CD4-positive, alpha-beta T cell (primary cell): ENCODE data around the gene HS3ST5. TPM values are rescaled to one million over a fixed set of nuclear protein-coding genes. Genes with fewer than 3 reads are reported as not detected.

Experiments used
- ATAC-seq: fragments of 200-7000 bp; cut with Tn5 transposase; one replicate; pipeline ENCODE4 v1.10.0; 2022; ENCODE audit warnings: mild to moderate bottlenecking; ENCODE audit not compliant: poor library complexity
- CTCF ChIA-PET: fragments of 350-600 bp; sonication (Branson Sonifier 250); formaldehyde crosslinking; loops from one replicate; lab custom pipeline; 2021; ENCODE audit warnings: antibody characterized with exemption, inconsistent platforms; lab: Charles Lee
- POLR2A ChIA-PET: fragments of 350-600 bp; sonication (Branson Sonifier 250); formaldehyde crosslinking; loops from one replicate; lab custom pipeline; 2021; ENCODE audit warnings: antibody characterized with exemption, inconsistent platforms; lab: Charles Lee
- DNase-seq, 14 experiments: peaks; one replicate each; pipeline ENCODE4 v3.0.0-alpha.2; 2013 to 2020; ENCODE audit warnings: mixed read lengths in 2 of 14
- H3K27ac ChIP-seq, 2 donors: one replicate each; pipeline versions ENCODE4 v1.5.1 to v1.7.0; 2013; ENCODE audit warnings: low read length in 2 of 2, low read depth in 1 of 2, mild to moderate bottlenecking in 1 of 2
- H3K27me3 ChIP-seq, 2 experiments: 1 replicate in 1 of 2; 2 replicates in 1 of 2; pipeline versions ENCODE4 v1.6.1 to v1.7.0; 2013; ENCODE audit warnings: low read length in 2 of 2, control low read depth in 1 of 2, mild to moderate bottlenecking in 1 of 2, moderate library complexity in 1 of 2; ENCODE audit not compliant: insufficient read depth in 2 of 2, control insufficient read depth in 1 of 2
- H3K36me3 ChIP-seq: one replicate; pipeline ENCODE4 v1.6.1; 2013; ENCODE audit warnings: low read length, control low read depth; ENCODE audit not compliant: insufficient read depth
- H3K4me1 ChIP-seq: one replicate; pipeline ENCODE4 v1.6.1; 2013; ENCODE audit warnings: low read length, control low read depth; ENCODE audit not compliant: insufficient read depth
- H3K4me3 ChIP-seq: one replicate; pipeline ENCODE4 v1.5.1; 2013; ENCODE audit warnings: mild to moderate bottlenecking, low read length, moderate library complexity
- H3K9me3 ChIP-seq, 2 experiments: 1 replicate in 1 of 2; 2 replicates in 1 of 2; pipeline versions ENCODE4 v1.6.1 to v1.7.0; 2013; ENCODE audit warnings: low read length in 2 of 2, mild to moderate bottlenecking in 2 of 2, control low read depth in 1 of 2, moderate library complexity in 1 of 2; ENCODE audit not compliant: control insufficient read depth in 1 of 2, insufficient read depth in 1 of 2
- H3K27ac Mint-ChIP-seq: one replicate; pipeline ENCODE4 v1.8.0; 2020; ENCODE audit warnings: mixed read lengths
- H3K27me3 Mint-ChIP-seq: one replicate; pipeline ENCODE4 v1.8.0; 2021; ENCODE audit warnings: mixed read lengths
- H3K36me3 Mint-ChIP-seq: one replicate; pipeline ENCODE4 v1.8.0; 2021; ENCODE audit warnings: low read depth, mixed read lengths
- H3K4me1 Mint-ChIP-seq: one replicate; pipeline ENCODE4 v1.8.0; 2021; ENCODE audit warnings: low read depth, mixed read lengths
- H3K4me3 Mint-ChIP-seq: one replicate; pipeline ENCODE4 v1.8.0; 2020; ENCODE audit warnings: mild to moderate bottlenecking, mixed read lengths
- H3K9me3 Mint-ChIP-seq: one replicate; pipeline ENCODE4 v1.8.0; 2020; ENCODE audit warnings: mixed read lengths
- intact Hi-C, 2 experiments: fragments of 100-400 bp; cut with DNase I in 1 of 2; cut with micrococcal nuclease in 1 of 2; formaldehyde crosslinking; loops; one replicate each; pipeline versions ENCODE4 v1.15.1 to v1.9.0; 2023 to 2025; cut with DNase I, micrococcal nuclease
- total RNA-seq, 174 experiments: library from RNA in 2 of 174; stranded (reverse) in 2 of 174; gene quantifications; one replicate each; pipeline ENCODE4 v1.2.3 and lab custom pipeline; 2021 to 2026
- TF ChIP-seq, protein P1 (sequence below): fragments of 200-600 bp; IDR thresholded peaks from one replicate; pipeline ENCODE4 v1.8.0; 2022; ENCODE audit warnings: antibody characterized with exemption, mild to moderate bottlenecking

The HS3ST5 gene
- total RNA-seq, 2 experiments from 2014 or later, result not detected

DNA sequence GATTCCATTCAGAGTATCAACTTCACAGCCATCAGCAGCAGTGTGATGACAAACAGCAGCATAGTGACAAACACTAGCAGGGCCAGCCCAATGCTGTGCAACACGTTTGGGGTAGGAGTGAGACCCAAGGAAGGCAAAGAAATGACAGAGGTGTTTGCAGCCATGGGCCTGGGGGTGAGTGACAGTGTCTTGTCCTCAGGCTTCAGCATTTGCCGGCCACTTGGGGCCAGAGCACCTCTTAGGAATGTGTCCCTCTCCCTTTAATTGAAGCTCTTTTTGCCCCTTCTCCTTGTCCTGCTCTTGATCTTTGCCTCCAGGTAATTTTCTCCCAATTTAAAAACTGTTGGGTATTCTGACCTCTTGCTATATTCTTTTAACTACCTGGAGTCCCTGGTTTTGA, 84.4 kb downstream of the HS3ST5 start:
- Mint-ChIP-seq H3K9me3 (peaks cover 2% of the 10 kb centered on the region), H3K27ac (no peak overlapping the region), H3K4me1 (no peaks in the 10 kb centered on the region), H3K27me3 (no peaks in the 10 kb centered on the region), H3K36me3 (no peaks in the 10 kb centered on the region), H3K4me3 (no peak overlapping the region)
- intact Hi-C loops, result no loop called here
- Histone ChIP-seq H3K27ac (no peak overlapping the region), H3K4me3 (no peak overlapping the region), H3K27me3 (no peaks in the 10 kb centered on the region), H3K9me3 (peaks cover 0 to 4% of the 10 kb centered on the region in 2 experiments), H3K4me1 (no peaks in the 10 kb centered on the region), H3K36me3 (no peaks in the 10 kb centered on the region)
- TF ChIP-seq, protein P1, sequence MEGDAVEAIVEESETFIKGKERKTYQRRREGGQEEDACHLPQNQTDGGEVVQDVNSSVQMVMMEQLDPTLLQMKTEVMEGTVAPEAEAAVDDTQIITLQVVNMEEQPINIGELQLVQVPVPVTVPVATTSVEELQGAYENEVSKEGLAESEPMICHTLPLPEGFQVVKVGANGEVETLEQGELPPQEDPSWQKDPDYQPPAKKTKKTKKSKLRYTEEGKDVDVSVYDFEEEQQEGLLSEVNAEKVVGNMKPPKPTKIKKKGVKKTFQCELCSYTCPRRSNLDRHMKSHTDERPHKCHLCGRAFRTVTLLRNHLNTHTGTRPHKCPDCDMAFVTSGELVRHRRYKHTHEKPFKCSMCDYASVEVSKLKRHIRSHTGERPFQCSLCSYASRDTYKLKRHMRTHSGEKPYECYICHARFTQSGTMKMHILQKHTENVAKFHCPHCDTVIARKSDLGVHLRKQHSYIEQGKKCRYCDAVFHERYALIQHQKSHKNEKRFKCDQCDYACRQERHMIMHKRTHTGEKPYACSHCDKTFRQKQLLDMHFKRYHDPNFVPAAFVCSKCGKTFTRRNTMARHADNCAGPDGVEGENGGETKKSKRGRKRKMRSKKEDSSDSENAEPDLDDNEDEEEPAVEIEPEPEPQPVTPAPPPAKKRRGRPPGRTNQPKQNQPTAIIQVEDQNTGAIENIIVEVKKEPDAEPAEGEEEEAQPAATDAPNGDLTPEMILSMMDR, result no peak
- DNase-seq (no peak), ATAC-seq (no peak)
- ChIA-PET POLR2A (no interaction called here), CTCF (no interaction called here)

- TF ChIP-seq, protein P1, result no peak
- H3K9me3 ChIP-seq, result peaks cover 0 to 4% of the 10 kb centered on the region in 2 experiments
- H3K27ac ChIP-seq, result no peak overlapping the region
- Mint-ChIP-seq H3K9me3 (peaks cover 2% of the 10 kb centered on the region), H3K4me3 (no peak overlapping the region), H3K36me3 (no peaks in the 10 kb centered on the region), H3K4me1 (no peaks in the 10 kb centered on the region), H3K27me3 (no peaks in the 10 kb centered on the region), H3K27ac (no peak overlapping the region)
- CTCF ChIA-PET, result no interaction called here
- POLR2A ChIA-PET, result no interaction called here
- DNase-seq, result no peak
- H3K36me3 ChIP-seq, result no peaks in the 10 kb centered on the region
- H3K4me3 ChIP-seq, result no peak overlapping the region
- H3K4me1 ChIP-seq, result no peaks in the 10 kb centered on the region
- H3K27me3 ChIP-seq, result no peaks in the 10 kb centered on the region
- ATAC-seq, result no peak
- intact Hi-C loops, result no loop called here
Measured at GRCh38 chr6:114253431-114253830, 89.4 kb downstream of the HS3ST5 start.

DNA sequence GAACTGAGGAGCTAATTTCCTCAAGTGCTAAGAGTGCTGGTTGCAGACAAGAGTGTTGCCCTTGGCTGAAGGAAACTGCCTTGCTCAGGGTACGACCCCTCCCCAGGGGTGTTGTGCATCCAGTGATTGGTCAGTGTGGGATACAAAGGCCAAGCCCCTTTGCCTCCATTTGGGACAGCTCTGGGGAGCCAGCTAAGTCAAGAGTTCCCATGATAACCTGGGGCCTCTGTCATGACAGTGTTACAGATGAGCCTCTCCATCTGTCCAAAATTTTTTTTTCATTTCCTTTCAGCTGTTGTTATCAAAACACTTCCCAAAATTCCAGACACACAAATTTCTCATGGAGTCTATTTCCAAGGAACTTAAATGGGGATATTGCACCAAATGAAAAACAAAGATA, 93.3 kb downstream of the HS3ST5 start:
- Histone ChIP-seq H3K9me3 (no peaks in the 10 kb centered on the region), H3K4me1 (no peaks in the 10 kb centered on the region), H3K27me3 (no peaks in the 10 kb centered on the region), H3K27ac (no peak overlapping the region), H3K36me3 (no peaks in the 10 kb centered on the region), H3K4me3 (no peak overlapping the region)
- peaks cover 5% of the 10 kb centered on the region for H3K9me3 Mint-ChIP-seq
- ATAC-seq (no peak), DNase-seq (no peak)
- TF ChIP-seq, protein P1, result no peak
- H3K27me3 Mint-ChIP-seq, result no peaks in the 10 kb centered on the region
- H3K4me1 Mint-ChIP-seq, result no peaks in the 10 kb centered on the region
- no peaks in the 10 kb centered on the region for H3K36me3 Mint-ChIP-seq
- H3K4me3 Mint-ChIP-seq, result no peak overlapping the region
- ChIA-PET POLR2A (no interaction called here), CTCF (no interaction called here)
- intact Hi-C loops, result no loop called here
- no peak overlapping the region for H3K27ac Mint-ChIP-seq
